Kidney epithelial cell (primary cell): ENCODE measurements around the gene STRIP1. TPM values are rescaled to one million over a fixed set of nuclear protein-coding genes. Genes with fewer than 3 reads are reported as not detected.
A peak's percentile ranks its signal among the peaks of the same experiment; 100 is the strongest.

ENCODE experiments used
- DNase-seq: peaks from one replicate; pipeline ENCODE4 v3.0.0-alpha.2; 2010; ENCODE audit warnings: low read depth
- H3K27me3 ChIP-seq: 2 replicates; pipeline ENCODE4 v1.6.0; 2011; ENCODE audit warnings: low read length; ENCODE audit not compliant: control insufficient read depth, insufficient read depth
- H3K36me3 ChIP-seq: 2 replicates; pipeline ENCODE4 v1.5.1; 2011; ENCODE audit warnings: low read length; ENCODE audit not compliant: control insufficient read depth, insufficient read depth
- H3K4me3 ChIP-seq: 2 replicates; pipeline ENCODE4 v1.5.1; 2011; ENCODE audit warnings: low read depth, mild to moderate bottlenecking, control low read depth, low read length
- total RNA-seq: library from RNA; depleted of rRNA; stranded (reverse); fragments of >200 nt; gene quantifications from 2 replicates; pipeline ENCODE4 v1.2.3, GENCODE V29; 2015
- TF ChIP-seq, protein P1 (sequence below): IDR thresholded peaks from 2 replicates; pipeline ENCODE4 v1.5.1; 2011; ENCODE audit warnings: mild to moderate bottlenecking, moderate library complexity, low read length, control low read depth, inconsistent platforms; ENCODE audit not compliant: insufficient read depth, poor library complexity, severe bottlenecking

Gene STRIP1
- total RNA-seq, 1 donor from 2014 or later = 41.0 TPM

DNA sequence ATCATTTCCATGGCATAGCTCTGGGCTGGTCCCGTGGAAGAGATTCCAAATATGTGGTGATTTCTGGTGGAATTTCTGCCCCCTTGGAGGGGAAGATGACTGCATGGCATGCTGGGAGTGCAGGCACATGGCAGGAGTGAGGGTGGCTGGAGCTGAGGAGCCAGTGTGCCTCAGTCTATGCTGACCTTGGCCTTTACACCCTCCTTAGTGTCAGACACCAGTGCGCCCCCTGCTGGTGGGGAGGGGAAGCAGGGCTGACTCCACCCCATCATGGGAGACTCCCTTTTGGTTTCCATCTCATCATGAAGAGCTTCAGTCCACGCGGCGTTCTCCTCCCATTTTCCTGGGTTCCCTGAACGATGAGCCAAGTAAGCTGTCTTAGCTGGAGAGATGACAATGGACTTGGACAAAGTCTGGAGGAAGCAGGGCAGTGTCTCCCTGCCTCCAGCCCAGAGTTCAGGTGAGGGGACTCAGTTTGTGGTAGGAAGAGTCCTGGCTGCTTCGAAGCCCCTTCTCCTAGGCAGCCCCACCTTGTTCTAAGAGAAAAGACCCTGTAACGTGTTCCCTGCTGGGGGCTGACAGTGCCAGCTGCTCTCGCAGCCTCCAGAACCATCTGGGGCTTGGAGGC, 25.7 kb downstream of the STRIP1 start:
- Histone ChIP-seq H3K4me3 (no peak overlapping the region), H3K27me3 (peaks cover 4% of the 10 kb centered on the region), H3K36me3 (no peaks in the 10 kb centered on the region)
- TF ChIP-seq, protein P1, sequence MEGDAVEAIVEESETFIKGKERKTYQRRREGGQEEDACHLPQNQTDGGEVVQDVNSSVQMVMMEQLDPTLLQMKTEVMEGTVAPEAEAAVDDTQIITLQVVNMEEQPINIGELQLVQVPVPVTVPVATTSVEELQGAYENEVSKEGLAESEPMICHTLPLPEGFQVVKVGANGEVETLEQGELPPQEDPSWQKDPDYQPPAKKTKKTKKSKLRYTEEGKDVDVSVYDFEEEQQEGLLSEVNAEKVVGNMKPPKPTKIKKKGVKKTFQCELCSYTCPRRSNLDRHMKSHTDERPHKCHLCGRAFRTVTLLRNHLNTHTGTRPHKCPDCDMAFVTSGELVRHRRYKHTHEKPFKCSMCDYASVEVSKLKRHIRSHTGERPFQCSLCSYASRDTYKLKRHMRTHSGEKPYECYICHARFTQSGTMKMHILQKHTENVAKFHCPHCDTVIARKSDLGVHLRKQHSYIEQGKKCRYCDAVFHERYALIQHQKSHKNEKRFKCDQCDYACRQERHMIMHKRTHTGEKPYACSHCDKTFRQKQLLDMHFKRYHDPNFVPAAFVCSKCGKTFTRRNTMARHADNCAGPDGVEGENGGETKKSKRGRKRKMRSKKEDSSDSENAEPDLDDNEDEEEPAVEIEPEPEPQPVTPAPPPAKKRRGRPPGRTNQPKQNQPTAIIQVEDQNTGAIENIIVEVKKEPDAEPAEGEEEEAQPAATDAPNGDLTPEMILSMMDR = peak; percentile 79
- DNase-seq = no peak

DNA sequence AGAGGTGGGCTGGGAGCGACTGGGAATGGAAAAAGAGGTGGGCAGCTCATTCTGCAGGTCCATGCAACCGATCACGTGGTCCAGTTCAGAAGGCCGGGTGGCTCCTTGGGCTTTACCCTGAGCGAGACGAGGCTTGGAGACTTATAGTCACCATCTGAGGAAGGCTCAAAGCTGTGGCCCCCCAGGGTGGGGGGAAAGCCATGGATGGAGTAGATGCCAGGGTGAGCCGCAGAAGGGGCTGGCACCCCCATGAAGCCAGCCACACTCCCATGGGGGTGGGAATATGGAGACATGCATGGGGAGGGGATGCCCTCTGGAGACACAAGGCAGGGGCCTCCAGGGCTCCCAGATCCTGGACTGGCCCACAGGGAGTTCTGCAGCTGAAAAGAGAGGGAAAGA, 26.2 kb downstream of the STRIP1 start:
- Histone ChIP-seq H3K4me3 (no peak overlapping the region), H3K27me3 (peaks cover 9% of the 10 kb centered on the region), H3K36me3 (no peaks in the 10 kb centered on the region)
- no peak for DNase-seq
- TF ChIP-seq, protein P1 = no peak

DNA sequence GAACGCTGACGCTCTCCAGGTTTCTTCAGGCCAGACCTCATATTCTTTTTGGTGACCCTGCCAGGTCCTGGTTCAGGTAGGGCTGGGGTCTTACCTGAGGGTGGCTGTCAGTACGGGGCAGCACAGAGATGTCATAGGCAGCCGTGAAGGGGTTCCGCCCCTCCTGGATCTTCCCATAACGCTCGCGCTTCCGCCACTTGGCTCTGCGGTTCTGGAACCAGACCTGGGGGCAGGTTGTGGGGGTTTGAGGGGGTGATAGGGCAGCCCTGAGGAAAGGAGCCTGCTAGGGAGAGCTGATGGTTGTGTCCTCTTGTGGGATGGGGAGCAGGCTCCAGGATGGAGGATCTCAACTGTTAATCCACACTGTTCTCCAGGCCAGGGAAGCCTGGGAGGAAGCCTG, 26.9 kb downstream of the STRIP1 start:
- TF ChIP-seq, protein P1 = no peak
- no peak for DNase-seq
- H3K4me3 ChIP-seq = no peak overlapping the region
- no peaks in the 10 kb centered on the region for H3K36me3 ChIP-seq
- H3K27me3 ChIP-seq = peaks cover 16% of the 10 kb centered on the region

DNA sequence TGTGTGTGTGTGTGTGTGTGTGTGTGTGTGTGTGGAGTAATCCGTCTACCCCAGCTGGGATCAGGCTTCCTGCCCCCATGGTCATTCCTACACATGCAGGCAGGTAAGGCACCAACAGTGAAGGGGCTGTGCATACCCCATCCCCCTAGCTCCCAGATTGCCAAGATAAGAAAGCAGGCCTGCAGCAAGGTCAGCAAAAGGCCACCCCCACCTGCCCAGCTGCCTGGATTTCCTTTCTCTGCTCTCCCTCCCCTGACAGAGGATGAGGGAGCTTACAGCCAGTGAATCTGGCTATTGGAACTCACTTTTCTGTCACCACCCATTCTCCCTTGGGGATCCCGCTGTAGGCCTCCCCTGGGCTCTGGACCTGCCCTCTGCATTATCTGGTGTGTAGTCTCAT, 28.2 kb downstream of the STRIP1 start:
- TF ChIP-seq, protein P1 = no peak
- DNase-seq = no peak
- Histone ChIP-seq H3K36me3 (no peaks in the 10 kb centered on the region), H3K4me3 (no peak overlapping the region), H3K27me3 (peaks cover 27% of the 10 kb centered on the region)

DNA sequence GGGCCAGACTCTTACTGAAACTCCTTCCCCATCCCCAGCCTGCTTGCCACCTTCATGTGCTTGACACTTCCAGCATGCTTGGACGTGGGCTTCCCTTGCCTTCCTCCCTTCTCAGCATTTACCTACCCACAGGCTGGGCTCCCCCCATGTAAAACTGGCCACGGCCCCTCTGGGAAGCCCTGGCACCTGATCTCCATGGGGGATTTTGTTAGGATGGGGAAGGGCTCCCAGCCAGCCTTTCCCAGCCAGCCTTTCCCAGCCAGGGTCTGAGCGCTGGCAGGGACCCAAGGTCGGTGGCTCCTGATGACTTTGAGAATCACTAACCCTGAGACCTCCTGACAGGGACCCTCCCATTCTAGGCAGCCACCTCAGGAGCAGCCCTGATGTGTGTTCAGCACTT, 29.4 kb downstream of the STRIP1 start:
- H3K4me3 ChIP-seq = no peak overlapping the region
- no peaks in the 10 kb centered on the region for H3K36me3 ChIP-seq
- no peak for DNase-seq
- TF ChIP-seq, protein P1 = no peak
- peaks cover 39% of the 10 kb centered on the region for H3K27me3 ChIP-seq

DNA sequence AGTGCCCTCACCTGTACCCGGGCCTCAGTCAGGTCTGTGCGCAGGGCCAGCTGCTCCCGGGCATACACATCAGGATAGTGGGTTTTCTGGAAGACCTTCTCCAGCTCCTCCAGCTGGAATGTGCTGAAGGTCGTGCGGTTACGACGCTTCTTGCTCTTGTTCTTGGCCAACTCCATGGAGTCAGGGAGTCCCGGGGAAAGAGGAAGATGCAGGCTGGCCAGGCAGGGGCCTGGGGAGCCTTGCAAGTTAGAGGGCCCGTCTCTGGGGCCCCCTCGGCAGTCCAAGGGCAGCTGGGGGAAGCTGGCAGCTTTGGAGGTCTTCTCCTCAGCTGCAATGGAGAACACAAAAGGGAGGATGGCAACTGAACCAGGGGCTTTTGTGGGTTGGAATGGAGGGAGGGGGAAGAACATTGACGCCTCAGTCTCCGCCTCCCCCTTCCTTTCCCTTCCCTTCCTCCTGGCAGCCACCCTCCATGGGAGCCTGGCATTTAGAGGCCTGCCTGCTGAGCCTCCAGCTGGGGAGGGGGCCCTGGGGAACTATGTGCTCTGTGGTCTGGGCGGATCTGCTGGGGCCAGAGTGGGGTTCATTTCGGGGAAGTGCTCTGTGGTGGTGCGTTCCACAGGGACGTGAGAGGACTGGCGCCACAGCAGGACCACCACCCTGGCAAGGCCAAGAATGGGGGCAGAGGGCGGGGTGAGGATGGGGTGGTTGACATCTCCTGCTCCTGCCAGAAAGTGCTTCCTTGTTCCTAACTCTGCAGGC, 30.3 kb downstream of the STRIP1 start:
- TF ChIP-seq, protein P1 = no peak
- Histone ChIP-seq H3K4me3 (no peak overlapping the region), H3K27me3 (peaks cover 49% of the 10 kb centered on the region), H3K36me3 (no peaks in the 10 kb centered on the region)
- DNase-seq = no peak
